ENCODE results near the gene SPAG8. TPM values are rescaled to one million over a fixed set of nuclear protein-coding genes. Genes with fewer than 3 reads are reported as not detected.

Gene SPAG8
- total RNA-seq, 1 experiment from 2014 or later = 0.29 TPM

DNA sequence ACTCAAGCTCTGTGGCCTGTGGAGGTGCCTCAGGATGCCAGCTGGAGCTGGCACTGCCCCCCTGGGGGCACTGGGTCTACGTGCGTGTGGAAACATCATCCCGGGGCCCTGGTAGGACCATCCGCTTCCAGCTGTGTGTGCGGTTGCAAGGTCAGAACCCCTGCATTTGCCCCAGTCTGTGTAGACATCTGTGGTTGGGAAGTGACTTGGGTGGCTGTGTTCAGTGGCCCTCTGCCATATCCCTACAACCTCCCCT lies 29.5 kb upstream of the SPAG8 start:
- Histone ChIP-seq H3K4me3 (ENCODE audit: low read depth, low read length) (no peak overlapping the region), H3K36me3 (ENCODE audit: control insufficient read depth, insufficient read depth, low read length) (no peaks in the 10 kb centered on the region), H3K4me1 (peaks cover 4% of the 10 kb centered on the region; the same call in 1 of the 2 replicates), H3K27me3 (replicated peaks; ENCODE audit: control insufficient read depth, insufficient read depth, low read length) (no peaks in the 10 kb centered on the region), H3K9me3 (no peaks in the 10 kb centered on the region)
- H3K4me1 Mint-ChIP-seq (ENCODE audit: low read depth, unreplicated experiment) = peaks cover 15% of the 10 kb centered on the region
- intact Hi-C loops (cut with micrococcal nuclease; ENCODE audit: unreplicated experiment) = no loop called here
- BruUV-seq (replicated peaks) = no TSS peak
- ChIA-PET POLR2A (no interaction called here), CTCF (no interaction called here)
- H3K36me3 Mint-ChIP-seq (ENCODE audit: insufficient read depth, unreplicated experiment) = no peaks in the 10 kb centered on the region
- no peak overlapping the region for H3K27ac Mint-ChIP-seq (ENCODE audit: unreplicated experiment)
- no peaks in the 10 kb centered on the region for H3K27me3 Mint-ChIP-seq (ENCODE audit: insufficient read depth, unreplicated experiment)
- TF ChIP-seq, protein P1, sequence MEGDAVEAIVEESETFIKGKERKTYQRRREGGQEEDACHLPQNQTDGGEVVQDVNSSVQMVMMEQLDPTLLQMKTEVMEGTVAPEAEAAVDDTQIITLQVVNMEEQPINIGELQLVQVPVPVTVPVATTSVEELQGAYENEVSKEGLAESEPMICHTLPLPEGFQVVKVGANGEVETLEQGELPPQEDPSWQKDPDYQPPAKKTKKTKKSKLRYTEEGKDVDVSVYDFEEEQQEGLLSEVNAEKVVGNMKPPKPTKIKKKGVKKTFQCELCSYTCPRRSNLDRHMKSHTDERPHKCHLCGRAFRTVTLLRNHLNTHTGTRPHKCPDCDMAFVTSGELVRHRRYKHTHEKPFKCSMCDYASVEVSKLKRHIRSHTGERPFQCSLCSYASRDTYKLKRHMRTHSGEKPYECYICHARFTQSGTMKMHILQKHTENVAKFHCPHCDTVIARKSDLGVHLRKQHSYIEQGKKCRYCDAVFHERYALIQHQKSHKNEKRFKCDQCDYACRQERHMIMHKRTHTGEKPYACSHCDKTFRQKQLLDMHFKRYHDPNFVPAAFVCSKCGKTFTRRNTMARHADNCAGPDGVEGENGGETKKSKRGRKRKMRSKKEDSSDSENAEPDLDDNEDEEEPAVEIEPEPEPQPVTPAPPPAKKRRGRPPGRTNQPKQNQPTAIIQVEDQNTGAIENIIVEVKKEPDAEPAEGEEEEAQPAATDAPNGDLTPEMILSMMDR (IDR thresholded peaks at IDR 0.05; ENCODE audit: insufficient read depth in 1 of 2, low read depth in 1 of 2, low read length in 1 of 2, severe bottlenecking in 1 of 2, unreplicated experiment in 1 of 2) = no peak
- DNase-seq = no peak
- H3K4me3 Mint-ChIP-seq (ENCODE audit: unreplicated experiment) = no peak overlapping the region
- no peaks in the 10 kb centered on the region for H3K9me3 Mint-ChIP-seq (ENCODE audit: unreplicated experiment)

DNA sequence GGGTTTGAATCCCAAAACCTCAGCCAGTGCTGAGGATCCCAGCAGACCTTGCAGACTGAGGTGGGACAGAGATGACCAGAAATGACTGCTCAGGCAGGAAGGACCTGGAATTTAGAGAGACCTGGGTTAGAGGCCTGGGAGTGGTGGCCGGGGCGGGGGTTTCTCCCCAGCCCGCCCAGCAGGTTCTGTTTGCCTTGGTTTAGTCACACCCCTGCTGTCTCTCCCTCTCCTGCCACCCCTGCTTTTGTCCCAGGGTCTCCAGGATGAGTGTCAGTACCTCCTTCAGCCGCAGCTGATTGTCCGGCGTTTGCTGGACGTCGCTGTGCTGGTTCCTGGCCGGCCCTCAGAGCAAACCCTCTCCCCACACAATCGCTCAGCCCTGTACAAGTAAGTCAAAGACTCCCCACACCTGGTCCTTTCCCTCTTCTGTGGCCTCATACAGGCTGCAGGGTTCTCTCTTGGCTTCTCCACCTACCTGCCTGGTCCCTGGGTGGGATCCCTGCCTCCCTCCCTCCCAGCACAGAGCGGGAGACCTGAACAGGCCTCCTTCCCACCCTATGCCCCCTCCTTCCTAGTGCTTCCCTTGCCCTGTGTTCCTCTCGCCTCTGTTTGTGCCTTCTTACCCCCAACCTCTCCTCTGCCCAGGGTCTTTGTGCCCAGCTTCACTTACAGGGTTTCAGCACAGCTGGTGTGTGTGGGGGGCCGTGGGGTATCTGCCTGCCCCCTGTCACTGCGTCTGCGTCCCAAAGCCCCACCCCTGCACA lies 29.0 kb upstream of the SPAG8 start:
- no peak for DNase-seq
- no TSS peak for BruUV-seq (replicated peaks)
- TF ChIP-seq, protein P1 (IDR thresholded peaks at IDR 0.05; ENCODE audit: insufficient read depth in 1 of 2, low read depth in 1 of 2, low read length in 1 of 2, severe bottlenecking in 1 of 2, unreplicated experiment in 1 of 2) = no peak
- H3K4me1 ChIP-seq = peaks cover 5% of the 10 kb centered on the region
- peaks cover under 1% of the 10 kb centered on the region; the same call in 1 of the 2 replicates for H3K36me3 ChIP-seq (ENCODE audit: control insufficient read depth, insufficient read depth, low read length)
- CTCF ChIA-PET = no interaction called here
- POLR2A ChIA-PET = no interaction called here
- H3K27ac Mint-ChIP-seq (ENCODE audit: unreplicated experiment) = no peak overlapping the region
- no peak overlapping the region for H3K4me3 ChIP-seq (ENCODE audit: low read depth, low read length)
- H3K27me3 Mint-ChIP-seq (ENCODE audit: insufficient read depth, unreplicated experiment) = no peaks in the 10 kb centered on the region
- intact Hi-C loops (cut with micrococcal nuclease; ENCODE audit: unreplicated experiment) = no loop called here
- H3K9me3 ChIP-seq = no peaks in the 10 kb centered on the region
- H3K9me3 Mint-ChIP-seq (ENCODE audit: unreplicated experiment) = no peaks in the 10 kb centered on the region
- peaks cover 16% of the 10 kb centered on the region for H3K4me1 Mint-ChIP-seq (ENCODE audit: low read depth, unreplicated experiment)
- no peak overlapping the region for H3K4me3 Mint-ChIP-seq (ENCODE audit: unreplicated experiment)
- H3K27me3 ChIP-seq (replicated peaks; ENCODE audit: control insufficient read depth, insufficient read depth, low read length) = no peaks in the 10 kb centered on the region
- H3K36me3 Mint-ChIP-seq (ENCODE audit: insufficient read depth, unreplicated experiment) = no peaks in the 10 kb centered on the region

DNA sequence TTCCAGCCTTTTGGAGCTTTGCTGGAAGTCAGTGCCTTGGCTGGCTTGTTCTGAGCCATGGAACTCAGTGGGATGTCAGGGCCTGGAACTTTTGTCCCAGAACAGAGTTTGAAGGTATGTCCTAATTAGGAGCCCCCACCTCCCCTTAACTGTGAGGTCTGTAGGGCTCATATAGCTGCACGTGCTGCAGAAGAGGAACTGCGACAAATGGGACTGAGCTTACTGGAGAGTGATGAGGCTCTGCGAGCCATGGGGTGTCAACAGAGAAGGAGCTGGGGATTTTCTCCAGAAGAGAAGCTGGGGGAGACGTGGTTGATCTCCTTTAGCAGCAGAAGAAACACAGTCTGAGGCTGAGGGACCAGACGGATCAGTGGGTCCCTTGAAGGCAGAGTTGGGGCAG lies 27.9 kb upstream of the SPAG8 start:
- peaks cover 23% of the 10 kb centered on the region for H3K4me1 Mint-ChIP-seq (ENCODE audit: low read depth, unreplicated experiment)
- no TSS peak for BruUV-seq (replicated peaks)
- H3K27me3 Mint-ChIP-seq (ENCODE audit: insufficient read depth, unreplicated experiment) = no peaks in the 10 kb centered on the region
- no peak overlapping the region for H3K4me3 Mint-ChIP-seq (ENCODE audit: unreplicated experiment)
- no peaks in the 10 kb centered on the region for H3K9me3 ChIP-seq
- ChIA-PET POLR2A (no interaction called here), CTCF (no interaction called here)
- H3K27me3 ChIP-seq (replicated peaks; ENCODE audit: control insufficient read depth, insufficient read depth, low read length) = no peaks in the 10 kb centered on the region
- TF ChIP-seq, protein P1 (IDR thresholded peaks at IDR 0.05; ENCODE audit: insufficient read depth in 1 of 2, low read depth in 1 of 2, low read length in 1 of 2, severe bottlenecking in 1 of 2, unreplicated experiment in 1 of 2) = no peak
- intact Hi-C loops (cut with micrococcal nuclease; ENCODE audit: unreplicated experiment) = no loop called here
- no peak overlapping the region for H3K27ac Mint-ChIP-seq (ENCODE audit: unreplicated experiment)
- peaks cover 17% of the 10 kb centered on the region for H3K4me1 ChIP-seq
- peaks cover 4% of the 10 kb centered on the region for H3K36me3 Mint-ChIP-seq (ENCODE audit: insufficient read depth, unreplicated experiment)
- no peak overlapping the region for H3K4me3 ChIP-seq (ENCODE audit: low read depth, low read length)
- DNase-seq = no peak
- no peaks in the 10 kb centered on the region for H3K9me3 Mint-ChIP-seq (ENCODE audit: unreplicated experiment)
- peaks cover 2% of the 10 kb centered on the region; the same call in 1 of the 2 replicates for H3K36me3 ChIP-seq (ENCODE audit: control insufficient read depth, insufficient read depth, low read length)
